NCI-H1417 (cell line): ENCODE data around the gene AGBL5.
"Not testable (repeated sequence)": the region's sequence is repeated elsewhere in the genome, so short reads cannot be mapped to it uniquely, and the experiment has no call there.

Experiments used
- DNase-seq, 3 experiments: peaks; one replicate each; lab custom pipeline; 2025; lab: John Stamatoyannopoulos, UW

AGBL5 gene

DNA sequence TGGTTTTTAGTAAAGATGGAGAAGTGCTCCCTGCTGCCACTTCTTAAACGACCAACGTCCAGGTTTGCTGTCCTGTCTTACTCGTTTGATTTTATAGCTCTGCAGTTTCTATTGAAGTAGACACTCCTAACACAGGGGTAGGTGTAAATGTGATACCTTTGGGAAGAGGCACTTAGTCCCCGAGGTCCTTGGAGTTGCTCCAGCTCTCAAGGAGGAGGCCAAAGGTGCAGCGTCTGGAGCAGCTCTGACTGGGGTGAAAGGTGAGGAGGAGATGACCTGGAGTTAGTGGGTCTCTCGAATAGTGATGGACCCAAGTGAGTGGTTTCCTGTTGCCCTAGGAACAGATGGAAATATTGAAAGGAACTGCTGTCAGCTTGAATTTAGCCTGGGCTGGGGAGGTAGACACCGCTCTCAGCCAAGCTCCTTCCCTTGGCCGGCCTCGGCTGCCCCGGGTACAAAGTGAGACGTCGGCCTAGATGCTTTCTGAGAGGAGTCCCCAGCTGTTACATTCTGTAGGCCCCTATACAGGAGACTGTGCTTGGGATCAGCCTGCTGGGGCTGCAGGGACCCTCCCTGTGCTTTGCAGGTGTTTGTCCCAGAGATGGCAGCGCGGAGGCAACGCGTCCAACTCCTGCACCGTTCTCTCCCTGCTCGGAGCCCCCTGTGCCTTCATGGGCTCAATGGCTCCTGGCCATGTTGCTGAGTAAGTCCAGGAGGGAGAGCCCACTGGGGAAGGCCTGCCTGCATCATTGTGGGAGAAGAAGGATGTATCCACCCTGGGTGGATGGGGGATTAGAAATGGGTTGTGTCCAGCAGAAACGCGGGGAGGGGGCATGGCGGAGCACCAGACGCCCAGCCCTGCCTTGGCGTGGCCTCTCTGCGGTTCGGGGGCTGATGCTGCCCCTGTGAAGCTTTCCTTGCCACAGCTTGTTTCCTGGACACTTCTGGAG, 40.6 kb downstream of the AGBL5 start:
- DNase-seq = no peak

DNA sequence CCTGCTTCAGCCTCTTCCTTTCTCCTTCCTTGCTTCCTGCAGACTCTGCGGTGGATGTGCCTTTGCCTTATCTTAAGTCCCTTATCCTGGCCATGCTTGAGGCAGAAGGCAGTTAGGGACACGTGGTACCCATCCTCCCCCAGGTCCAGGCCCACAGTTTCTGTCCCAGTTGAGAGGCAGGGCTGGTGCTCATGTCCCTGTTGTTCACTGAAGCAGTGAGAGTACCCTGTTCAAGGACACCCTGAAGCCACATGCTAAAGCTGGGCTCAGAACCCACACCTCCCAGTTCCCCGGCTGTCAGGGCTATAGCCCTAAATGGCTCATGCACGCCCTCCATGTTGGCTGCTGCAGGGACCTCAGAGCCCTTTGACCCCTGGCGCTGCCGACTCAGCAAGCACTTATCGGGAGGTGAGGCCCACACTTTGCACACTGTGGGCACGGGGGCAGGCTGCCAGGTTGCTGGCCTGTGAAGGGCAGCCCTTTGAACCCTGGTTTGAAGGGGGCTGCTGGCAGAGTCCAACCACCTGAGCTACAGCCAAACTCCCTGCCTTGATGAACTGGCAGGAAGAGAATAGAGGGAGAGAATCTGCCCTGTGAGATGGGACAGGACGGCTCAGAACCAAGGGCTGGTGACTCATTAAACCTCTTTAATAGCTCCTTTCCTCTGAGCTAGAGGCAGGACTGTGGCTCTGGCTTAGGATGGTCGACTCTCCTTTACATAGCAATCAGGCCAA, 41.4 kb downstream of the AGBL5 start:
- no peak for DNase-seq

DNA sequence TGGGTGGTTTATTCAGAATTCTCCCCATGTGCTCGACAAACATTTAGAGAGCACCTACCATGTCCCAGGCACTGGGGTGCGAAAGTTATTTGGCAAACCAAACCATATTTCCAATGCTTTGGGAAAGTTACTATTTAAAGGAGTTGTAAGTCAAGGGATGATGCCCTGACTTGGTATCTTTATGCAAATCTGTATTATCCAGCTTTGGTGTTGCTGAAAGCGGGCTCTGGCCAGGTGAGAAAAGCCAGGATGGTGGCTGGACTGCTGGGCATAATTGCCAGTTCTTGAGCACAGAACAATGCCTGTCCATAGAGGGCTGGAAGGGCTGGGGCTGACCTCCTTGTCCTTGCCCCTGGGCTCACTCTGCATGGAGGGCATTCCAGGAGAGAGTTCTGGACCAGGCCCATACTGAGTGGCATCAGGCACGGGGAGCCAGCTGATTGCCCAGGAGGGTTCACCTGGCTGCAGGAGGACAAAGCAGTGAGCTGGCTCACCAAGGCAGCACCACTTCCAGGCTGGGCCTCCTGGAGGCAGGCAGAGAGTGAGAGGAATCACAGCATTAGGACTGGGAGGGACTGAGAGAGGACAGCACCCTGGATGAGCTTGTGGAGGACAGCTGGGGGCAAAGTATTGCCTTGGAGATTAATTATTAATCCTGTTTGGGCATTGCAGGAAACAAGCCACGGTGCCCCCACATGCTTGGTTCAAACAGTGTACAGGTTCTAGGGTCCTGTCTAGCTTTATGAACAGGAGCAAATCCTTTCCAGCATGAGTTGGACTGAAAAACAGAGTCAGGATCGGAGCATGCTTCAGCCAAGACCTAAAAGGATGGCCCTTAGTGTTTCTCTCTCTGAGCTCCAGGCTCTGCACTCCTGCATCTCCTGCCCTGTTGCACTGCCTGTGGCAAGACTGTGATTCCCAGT, 42.2 kb downstream of the AGBL5 start:
- no peak for DNase-seq

DNA sequence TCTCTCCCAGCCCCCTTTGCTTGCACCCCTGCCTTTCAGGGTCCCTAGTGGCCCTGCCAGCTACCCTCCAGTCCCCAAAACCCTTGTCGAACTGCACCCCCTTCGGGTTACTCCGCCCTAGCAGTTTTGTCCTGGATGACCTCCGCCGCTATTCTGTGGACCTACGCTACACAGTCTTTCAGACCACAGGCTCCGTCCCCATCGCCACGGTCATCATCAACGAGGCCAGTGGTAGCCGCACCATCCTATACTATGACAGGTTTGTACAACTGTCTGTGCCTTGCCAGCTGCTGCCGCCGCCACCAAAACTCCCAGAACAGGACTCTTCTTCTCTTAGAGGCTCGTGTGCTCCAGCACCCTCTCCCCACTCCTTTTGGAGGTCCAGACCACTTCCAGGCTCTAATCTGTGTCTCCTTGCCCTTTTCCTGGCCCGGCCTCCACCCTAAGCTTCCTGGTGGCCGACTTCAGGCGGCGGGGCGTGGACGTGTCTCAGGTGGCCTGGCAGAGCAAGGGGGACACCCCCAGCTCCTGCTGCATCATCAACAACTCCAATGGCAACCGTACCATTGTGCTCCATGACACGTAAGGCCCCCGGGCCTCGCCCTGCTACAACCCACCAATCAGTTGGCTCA, 43.0 kb downstream of the AGBL5 start:
- no peak for DNase-seq

DNA sequence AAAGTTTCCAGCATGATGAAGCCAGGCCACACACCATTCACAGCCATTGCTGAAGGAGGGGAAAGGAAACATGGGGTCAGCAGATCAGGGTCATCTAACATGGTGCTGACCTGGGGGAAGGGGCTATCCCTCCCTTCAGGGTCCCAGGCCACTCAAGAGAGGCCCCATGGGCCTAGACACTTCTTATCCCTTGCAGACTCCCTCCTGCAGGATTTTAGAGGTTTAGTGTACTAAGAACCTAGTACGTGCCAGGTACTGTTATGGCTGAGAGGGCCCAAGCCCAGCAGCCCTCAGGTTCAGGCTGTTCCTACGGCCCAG, 43.9 kb downstream of the AGBL5 start:
- no peak for DNase-seq

DNA sequence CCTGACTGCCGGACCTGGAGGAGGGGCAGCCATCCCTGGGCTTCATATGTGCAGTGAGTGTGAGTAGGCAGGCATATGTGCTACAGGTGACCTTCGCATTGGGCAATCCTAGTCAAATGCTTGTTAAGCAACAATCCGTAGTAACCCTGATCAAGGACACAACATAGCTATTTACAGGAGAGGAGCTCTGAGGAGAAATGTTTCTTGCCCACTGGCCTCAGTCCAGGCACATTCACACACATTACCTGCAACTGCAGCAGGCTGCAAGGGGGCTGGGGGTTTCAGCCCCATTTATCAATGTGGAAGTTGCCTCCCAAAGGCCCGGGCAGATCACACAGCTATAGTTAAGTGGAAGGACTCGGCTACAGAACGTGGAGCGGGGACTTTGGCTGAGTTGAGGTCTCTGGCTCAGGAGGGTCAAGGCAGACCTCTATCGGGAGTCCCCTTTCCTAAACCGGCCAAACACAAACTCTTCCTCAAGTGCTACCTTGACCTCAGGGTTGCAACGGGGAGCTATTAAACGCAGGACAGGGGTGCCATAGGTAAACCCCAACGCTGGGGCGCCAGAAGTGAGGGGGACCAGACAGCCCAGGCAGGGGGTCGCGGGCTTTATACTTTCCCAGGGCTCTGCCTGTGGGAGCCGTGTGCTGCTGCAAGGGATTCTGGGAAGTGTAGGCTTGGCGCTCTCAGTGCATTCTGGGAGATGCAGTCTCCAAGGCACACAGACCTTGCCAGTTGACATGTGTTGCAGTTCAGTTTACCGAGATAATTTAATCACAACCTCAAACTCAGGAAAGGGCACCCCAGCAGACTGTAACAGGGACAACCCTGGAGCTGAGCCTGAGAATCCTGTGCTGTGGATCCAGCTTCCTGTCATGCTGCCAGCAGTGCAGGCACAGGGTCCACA, 44.5 kb downstream of the AGBL5 start:
- DNase-seq = peak; percentile 23 to 59 (median 43)

DNA sequence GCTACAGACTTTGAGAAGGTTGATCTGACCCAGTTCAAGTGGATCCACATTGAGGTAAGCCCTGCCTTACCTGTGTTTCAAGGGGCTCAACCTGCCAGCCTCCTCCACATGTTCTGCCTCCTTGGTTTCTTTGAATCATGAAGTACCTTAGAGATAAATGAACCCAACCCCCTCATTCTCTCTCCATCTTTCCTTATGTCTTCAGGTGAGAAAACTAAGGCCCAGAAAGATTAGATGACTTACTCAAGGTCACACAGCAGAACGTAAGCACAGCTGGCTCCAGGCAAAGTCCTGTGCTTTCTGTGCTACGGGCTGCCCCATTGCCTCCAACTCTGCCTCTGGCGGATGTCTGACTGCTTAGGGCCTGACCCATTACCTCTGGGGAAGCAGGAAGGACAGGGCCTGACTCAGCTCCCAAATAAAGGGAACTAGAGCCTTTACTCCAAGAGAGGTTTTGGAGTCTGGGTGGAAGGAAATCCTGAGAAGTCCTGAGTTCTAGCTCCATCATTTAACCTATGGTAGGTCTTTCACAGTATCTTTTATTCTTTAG, 45.4 kb downstream of the AGBL5 start:
- DNase-seq = no peak

DNA sequence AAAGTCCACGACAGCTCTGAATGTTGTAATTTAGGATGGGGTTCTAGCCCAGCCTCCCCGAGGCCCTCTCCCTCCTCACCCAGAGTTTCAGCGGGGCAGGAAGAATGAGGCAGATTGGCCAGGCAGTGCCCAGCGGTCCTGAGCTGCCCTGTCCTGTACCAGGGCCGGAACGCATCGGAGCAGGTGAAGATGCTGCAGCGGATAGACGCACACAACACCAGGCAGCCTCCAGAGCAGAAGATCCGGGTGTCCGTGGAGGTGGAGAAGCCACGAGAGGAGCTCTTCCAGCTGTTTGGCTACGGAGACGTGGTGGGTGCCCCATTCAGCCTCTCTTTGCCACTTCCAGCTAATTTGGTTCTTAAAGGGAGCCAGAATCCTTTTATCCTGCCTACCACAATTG, 45.9 kb downstream of the AGBL5 start:
- no peak for DNase-seq

DNA sequence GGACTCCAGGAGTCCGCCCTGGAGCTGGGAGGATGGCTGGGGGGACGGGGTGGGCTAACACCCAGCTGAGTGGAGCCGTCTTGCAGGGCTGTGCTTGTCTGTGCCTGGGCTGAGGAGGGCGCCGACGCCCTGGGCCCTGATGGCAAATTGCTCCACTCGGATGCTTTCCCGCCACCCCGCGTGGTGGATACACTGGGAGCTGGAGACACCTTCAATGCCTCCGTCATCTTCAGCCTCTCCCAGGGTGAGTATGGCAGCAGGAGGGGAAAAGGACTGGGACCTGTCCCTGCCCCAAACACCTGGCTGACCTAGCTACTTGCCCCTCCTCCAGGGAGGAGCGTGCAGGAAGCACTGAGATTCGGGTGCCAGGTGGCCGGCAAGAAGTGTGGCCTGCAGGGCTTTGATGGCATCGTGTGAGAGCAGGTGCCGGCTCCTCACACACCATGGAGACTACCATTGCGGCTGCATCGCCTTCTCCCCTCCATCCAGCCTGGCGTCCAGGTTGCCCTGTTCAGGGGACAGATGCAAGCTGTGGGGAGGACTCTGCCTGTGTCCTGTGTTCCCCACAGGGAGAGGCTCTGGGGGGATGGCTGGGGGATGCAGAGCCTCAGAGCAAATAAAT, 48.0 kb downstream of the AGBL5 start:
- DNase-seq = no peak

DNA sequence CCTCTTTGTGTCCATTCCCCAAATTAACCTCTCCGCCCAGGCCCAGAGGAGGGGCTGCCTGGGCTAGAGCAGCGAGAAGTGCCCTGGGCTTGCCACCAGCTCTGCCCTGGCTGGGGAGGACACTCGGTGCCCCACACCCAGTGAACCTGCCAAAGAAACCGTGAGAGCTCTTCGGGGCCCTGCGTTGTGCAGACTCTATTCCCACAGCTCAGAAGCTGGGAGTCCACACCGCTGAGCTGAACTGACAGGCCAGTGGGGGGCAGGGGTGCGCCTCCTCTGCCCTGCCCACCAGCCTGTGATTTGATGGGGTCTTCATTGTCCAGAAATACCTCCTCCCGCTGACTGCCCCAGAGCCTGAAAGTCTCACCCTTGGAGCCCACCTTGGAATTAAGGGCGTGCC, 48.6 kb downstream of the AGBL5 start:
- no peak for DNase-seq

DNA sequence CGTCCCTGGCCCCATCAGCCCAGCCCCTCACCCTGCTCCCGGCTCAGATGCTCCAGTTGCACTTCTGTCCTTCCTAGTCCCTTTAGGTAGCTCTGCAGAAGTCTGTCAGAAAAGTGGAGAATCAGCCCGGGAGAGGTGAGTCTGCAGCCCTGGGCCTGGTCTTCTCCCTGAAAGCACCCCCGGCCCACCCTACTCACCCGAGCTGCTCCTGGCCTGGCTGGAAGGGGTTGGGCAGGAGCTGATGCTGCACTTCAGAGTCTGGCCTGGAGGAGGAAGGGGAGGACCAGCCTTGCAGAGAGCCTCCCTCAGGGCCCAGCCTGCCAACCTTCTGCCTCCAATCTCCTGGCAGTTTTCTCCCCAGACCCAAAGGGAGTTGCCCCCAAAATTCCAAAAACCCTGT, 50.9 kb downstream of the AGBL5 start:
- DNase-seq = no peak

DNA sequence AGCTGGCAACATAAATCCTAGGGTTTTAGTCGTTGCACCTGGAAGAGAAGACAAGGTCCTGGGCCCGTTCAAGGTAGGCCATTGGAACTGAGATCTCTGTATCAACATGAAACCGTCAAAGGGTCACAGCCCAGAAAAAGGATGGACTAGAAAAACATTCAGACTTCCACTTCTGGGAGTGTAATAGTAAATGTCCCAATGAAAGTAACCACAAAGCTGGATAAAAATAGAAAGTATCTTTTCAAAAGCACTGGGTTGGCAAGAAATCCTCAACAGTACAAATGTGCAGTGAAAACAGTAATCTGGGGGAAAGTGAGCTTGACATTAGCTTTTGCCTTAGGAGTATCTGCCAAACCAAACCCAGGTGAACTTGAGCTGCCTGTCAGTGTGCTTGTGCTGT, 54.5 kb downstream of the AGBL5 start:
- DNase-seq = no peak

DNA sequence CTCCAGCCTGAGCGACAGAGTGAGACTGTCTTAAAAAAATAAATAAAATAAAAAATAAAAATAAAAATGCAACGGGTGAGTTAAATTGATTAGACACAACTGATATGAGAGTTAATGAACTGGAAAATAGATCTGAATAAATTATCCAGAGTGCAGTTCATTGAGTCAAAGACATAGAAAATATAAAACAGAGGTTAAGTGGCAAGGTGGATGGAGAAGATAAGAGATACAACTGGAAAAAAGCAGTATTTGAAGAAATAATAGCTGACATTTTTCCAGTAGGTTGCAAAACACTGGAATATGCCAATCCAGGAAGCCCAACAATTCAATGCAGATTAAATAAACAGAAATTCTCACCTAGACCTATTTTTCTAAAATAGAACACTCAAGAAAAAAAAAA, 56.8 kb downstream of the AGBL5 start:
- DNase-seq = no peak

DNA sequence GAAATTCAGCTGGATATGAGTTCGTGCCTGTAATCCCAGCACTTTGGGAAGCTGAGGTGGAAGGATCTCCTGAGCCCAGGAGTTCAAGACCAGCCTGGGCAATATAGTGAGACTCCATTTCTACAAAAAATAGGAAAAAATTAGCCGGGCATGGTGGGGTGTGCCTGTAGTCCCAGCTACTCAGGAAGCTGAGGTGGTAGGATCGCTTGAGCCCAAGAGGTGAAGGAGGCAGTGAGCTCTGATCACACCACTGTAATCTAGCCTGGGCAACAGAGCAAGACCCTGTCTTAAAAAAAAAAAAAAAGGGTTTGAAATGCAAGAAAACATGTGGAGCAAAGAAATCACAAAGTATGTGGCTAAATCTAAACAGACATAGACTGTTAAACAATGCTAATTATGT, 57.6 kb downstream of the AGBL5 start:
- DNase-seq = no peak

DNA sequence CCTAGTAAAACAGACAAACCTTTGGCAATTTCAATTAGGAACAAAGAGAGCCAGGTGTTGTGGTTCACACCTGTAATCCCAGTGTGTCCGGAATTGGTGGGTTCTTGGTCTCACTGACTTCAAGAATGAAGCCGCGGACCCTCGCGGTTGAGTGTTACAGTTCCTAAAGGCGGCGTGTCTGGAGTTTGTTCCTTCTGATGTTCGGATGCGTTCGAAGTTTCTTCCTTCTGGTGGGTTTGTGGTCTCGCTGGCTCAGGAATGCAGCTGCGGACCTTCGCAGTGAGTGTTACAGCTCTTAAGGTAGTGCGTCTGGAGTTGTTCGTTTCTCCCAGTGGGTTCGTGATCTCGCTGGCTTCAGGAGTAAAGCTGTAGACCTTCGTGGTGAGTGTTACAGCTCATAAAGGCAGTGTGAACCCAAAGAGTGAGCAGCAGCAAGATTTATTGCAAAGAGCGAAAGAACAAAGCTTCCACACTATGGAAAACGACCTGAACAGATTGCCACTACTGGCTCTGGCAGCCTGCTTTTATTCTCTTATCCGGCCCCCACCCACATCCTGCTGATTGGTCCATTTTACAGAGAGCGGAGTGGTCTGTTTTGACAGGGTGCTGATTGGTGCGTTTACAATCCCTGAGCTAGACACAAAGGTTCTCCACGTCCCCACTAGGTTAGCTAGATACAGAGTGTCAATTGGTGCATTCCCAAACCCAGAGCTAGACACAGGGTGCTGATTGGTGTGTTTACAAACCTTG, 59.3 kb downstream of the AGBL5 start:
- DNase-seq = not testable (repeated sequence)

DNA sequence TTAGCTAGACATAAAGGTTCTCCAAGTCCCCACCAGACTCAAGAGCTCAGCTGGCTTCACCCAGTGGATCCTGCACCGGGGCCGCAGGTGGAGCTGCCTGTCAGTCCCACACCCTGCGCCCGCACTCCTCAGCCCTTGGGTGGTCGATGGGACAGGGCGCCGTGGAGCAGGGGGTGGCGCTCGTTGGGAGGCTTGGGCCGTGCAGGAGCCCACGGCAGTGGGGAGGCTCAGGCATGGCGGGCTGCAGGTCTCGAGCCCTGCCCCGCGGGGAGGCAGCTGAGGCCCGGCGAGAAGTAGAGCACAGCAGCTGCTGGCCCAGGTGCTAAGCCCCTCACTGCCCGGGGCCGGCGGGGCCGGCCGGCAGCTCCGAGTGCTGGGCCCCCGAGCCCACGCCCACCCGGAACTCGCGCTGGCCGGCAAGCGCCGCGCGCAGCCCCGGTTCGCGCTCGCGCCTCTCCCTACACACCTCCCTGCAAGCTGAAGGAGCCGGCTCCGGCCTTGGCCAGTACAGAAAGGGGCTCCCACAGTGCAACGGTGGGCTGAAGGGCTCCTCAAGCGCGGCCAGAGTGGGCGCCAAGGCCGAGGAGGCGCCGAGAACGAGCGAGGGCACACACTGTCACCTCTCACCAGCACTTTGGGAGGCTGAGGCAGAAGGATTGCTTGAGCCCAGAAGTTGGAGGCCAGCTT, 60.1 kb downstream of the AGBL5 start:
- not testable (repeated sequence) for DNase-seq

DNA sequence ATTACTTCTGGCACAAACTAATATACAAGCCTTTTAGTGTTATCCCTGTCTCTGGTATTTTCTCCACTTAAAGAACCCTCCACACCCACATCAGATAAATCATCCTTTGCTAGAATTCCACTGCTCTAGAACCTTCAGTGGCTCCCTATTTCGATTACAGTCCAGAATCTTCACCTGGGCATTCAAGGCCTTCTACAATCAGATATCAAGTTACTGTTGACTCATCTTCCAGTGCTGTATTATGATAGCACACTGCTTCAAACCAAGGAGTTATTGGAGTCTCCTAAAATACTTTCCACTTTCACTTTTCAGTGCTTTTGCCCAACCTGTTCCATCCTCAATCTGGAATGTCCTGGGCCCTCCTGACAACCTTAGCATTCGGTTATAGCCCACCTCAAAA, 64.1 kb downstream of the AGBL5 start:
- no peak for DNase-seq

DNA sequence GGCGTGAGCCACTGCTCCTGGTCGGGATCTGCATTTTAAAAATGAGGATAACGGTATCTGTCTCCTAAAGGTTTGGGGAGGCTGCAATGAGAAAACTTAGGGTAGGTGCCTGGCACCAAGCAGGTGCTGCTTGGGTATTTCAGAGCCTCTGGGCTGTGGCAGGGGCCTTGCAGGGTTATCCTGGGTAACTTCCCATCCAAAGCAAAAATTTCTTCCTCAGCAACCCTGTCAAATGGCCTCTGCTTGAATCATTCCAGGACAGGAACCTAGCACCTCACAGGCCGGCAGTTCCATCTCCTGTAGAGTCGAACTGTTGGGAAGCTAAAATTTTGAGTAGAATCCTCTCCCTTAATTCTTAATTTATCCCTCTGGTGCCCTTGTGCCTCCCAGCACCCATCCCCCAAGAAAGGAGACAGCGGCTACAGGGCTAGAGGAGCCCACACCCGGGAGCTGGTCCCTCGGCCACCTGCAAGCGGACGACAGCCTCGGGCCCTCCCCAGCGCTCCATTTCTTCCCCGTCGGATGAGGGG, 66.6 kb downstream of the AGBL5 start:
- DNase-seq = peak in 1 of 3 experiments; percentile 71
